Erythroblast (primary cell): ENCODE measurements around the gene PRUNE2.

Experiments used
- GATA1 ChIP-seq: IDR thresholded peaks from 2 replicates; pipeline ENCODE4 v1.6.1; 2011; ENCODE audit warnings: low read depth, mild to moderate bottlenecking, control low read depth, low read length, moderate library complexity
- POLR2A ChIP-seq: IDR thresholded peaks from 2 replicates; pipeline ENCODE4 v1.6.1; 2011; ENCODE audit warnings: mild to moderate bottlenecking, low read length

GRCh38 chr9:76738402-76738801, 167.5 kb downstream of the PRUNE2 start:
- TF ChIP-seq POLR2A (no peak), GATA1 (no peak)
